Kidney epithelial cell (primary cell): Measurements from ENCODE around the gene SUN1. TPM values are rescaled to one million over a fixed set of nuclear protein-coding genes. Genes with fewer than 3 reads are reported as not detected.

Experiments used
- DNase-seq: peaks from one replicate; pipeline ENCODE4 v3.0.0-alpha.2; 2010; ENCODE audit warnings: low read depth
- H3K27me3 ChIP-seq: 2 replicates; pipeline ENCODE4 v1.6.0; 2011; ENCODE audit warnings: low read length; ENCODE audit not compliant: control insufficient read depth, insufficient read depth
- H3K36me3 ChIP-seq: 2 replicates; pipeline ENCODE4 v1.5.1; 2011; ENCODE audit warnings: low read length; ENCODE audit not compliant: control insufficient read depth, insufficient read depth
- H3K4me3 ChIP-seq: 2 replicates; pipeline ENCODE4 v1.5.1; 2011; ENCODE audit warnings: low read depth, mild to moderate bottlenecking, control low read depth, low read length
- CTCF ChIP-seq: IDR thresholded peaks from 2 replicates; pipeline ENCODE4 v1.5.1; 2011; ENCODE audit warnings: mild to moderate bottlenecking, moderate library complexity, low read length, control low read depth, inconsistent platforms; ENCODE audit not compliant: insufficient read depth, poor library complexity, severe bottlenecking
- total RNA-seq: library from RNA; depleted of rRNA; stranded (reverse); fragments of >200 nt; gene quantifications from 2 replicates; pipeline ENCODE4 v1.2.3, GENCODE V29; 2015

Gene SUN1
- total RNA-seq, 1 donor from 2014 or later: 192 TPM

- DNase-seq: no peak
- Histone ChIP-seq H3K4me3 (no peak overlapping the region), H3K27me3 (no peaks in the 10 kb centered on the region), H3K36me3 (peaks cover 1% of the 10 kb centered on the region)
- TF ChIP-seq CTCF: no peak
Observed at GRCh38 chr7:862157-862556, 29.9 kb downstream of the SUN1 start.

GRCh38 chr7:863106-863505, 30.8 kb downstream of the SUN1 start:
- no peak for DNase-seq
- no peak for TF ChIP-seq CTCF
- no peaks in the 10 kb centered on the region for H3K27me3 ChIP-seq
- H3K36me3 ChIP-seq: peaks cover 4% of the 10 kb centered on the region
- H3K4me3 ChIP-seq: no peak overlapping the region

GRCh38 chr7:865921-866320, 33.6 kb downstream of the SUN1 start:
- DNase-seq: no peak
- Histone ChIP-seq H3K36me3 (peaks cover 4% of the 10 kb centered on the region), H3K27me3 (no peaks in the 10 kb centered on the region), H3K4me3 (no peak overlapping the region)
- no peak for TF ChIP-seq CTCF

- Histone ChIP-seq H3K36me3 (peaks cover 5% of the 10 kb centered on the region), H3K27me3 (no peaks in the 10 kb centered on the region), H3K4me3 (no peak overlapping the region)
- no peak for TF ChIP-seq CTCF
- DNase-seq: no peak
Observed at GRCh38 chr7:867001-867405, 34.7 kb downstream of the SUN1 start.

GRCh38 chr7:867406-868188, 35.3 kb downstream of the SUN1 start:
- H3K36me3 ChIP-seq: peaks cover 6% of the 10 kb centered on the region
- no peaks in the 10 kb centered on the region for H3K27me3 ChIP-seq
- no peak overlapping the region for H3K4me3 ChIP-seq
- DNase-seq: peak; percentile 37
- TF ChIP-seq CTCF: no peak

- H3K4me3 ChIP-seq: no peak overlapping the region
- DNase-seq: no peak
- peaks cover 6% of the 10 kb centered on the region for H3K36me3 ChIP-seq
- no peaks in the 10 kb centered on the region for H3K27me3 ChIP-seq
- no peak for TF ChIP-seq CTCF
Observed at GRCh38 chr7:868189-868486, 35.9 kb downstream of the SUN1 start.
